ENCODE data around the gene DMC1.

The DMC1 gene

DNA sequence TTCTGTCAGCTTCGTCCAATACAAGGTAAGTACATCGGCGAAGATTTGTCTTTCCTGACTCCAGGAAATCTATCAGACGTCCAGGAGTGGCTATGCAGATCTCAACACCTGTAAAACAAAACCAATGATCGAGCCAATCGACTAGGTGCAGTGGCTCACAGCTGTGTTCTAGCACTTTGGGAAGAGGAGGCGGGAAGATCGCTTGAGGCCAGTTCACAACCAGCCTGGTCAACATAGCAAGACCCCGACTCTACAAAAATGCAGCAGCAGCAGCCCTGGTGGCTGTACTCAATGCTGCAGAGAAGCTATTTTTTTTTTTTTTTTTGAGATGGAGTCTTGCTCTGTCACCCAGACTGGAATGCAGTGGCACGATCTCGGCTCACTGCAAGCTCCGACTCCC is 75.0 kb downstream of the DMC1 start:
- no peak for DNase-seq (ENCODE audit: insufficient read length, low spot score)

DNA sequence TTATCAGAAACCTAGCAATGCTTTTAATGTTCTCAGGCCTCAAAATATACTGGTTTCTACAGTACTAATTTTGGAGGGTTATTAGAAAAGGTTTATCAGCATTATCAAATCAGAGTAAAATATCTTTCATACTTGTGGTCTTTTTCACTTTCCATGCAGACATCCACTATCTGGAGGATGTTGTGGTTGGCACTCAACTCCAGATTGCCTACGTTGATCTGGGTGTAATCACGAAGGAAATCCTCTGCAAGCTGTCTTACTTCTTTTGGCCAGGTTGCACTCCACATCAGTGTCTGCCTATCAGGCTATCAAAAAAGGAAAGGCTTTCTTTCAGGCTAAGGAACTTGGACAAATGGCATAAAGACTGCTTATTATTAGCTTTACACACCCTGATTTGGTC is 75.5 kb downstream of the DMC1 start:
- no peak for DNase-seq (ENCODE audit: insufficient read length, low spot score)
- no peak for FAIRE-seq
- TF ChIP-seq, protein P1, sequence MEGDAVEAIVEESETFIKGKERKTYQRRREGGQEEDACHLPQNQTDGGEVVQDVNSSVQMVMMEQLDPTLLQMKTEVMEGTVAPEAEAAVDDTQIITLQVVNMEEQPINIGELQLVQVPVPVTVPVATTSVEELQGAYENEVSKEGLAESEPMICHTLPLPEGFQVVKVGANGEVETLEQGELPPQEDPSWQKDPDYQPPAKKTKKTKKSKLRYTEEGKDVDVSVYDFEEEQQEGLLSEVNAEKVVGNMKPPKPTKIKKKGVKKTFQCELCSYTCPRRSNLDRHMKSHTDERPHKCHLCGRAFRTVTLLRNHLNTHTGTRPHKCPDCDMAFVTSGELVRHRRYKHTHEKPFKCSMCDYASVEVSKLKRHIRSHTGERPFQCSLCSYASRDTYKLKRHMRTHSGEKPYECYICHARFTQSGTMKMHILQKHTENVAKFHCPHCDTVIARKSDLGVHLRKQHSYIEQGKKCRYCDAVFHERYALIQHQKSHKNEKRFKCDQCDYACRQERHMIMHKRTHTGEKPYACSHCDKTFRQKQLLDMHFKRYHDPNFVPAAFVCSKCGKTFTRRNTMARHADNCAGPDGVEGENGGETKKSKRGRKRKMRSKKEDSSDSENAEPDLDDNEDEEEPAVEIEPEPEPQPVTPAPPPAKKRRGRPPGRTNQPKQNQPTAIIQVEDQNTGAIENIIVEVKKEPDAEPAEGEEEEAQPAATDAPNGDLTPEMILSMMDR (IDR thresholded peaks at IDR 0.05; ENCODE audit: insufficient read depth, missing control alignments): no peak

More for the DNA sequence above, 75.0 kb downstream of the DMC1 start:
- no peak for FAIRE-seq
- TF ChIP-seq, protein P1 (IDR thresholded peaks at IDR 0.05; ENCODE audit: insufficient read depth, missing control alignments): no peak

DNA sequence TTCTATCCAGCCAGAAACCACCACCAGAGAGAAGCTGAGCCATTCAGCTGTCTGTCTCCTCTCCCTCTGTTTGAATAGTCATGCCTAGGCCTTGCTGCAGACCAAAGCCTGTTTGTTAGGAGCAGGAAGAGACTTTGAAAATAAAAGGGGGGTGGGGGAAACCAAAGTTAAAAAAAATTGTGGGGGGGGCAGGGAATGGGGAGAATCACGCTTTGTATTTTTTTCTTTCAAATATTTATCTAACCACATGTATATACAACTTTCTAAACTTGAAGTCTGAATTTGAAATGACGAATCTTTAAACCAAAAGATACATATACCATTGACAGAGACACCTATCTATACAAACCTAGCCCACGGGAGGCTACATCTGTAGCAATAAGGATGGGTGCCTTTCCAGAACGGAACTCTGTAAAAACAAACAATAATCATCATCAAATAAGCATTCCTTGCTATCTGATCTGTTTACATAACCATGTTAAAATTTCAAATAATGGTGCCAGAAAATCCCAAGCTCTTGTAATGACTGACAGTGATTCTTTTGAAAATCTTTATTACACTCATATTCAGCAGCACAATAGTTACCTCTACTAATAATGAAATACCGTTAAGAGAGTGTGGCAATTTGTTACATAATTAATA is 78.2 kb downstream of the DMC1 start:
- DNase-seq (ENCODE audit: insufficient read length, low spot score) (no peak), FAIRE-seq (no peak)
- TF ChIP-seq, protein P1 (IDR thresholded peaks at IDR 0.05; ENCODE audit: insufficient read depth, missing control alignments): no peak

DNA sequence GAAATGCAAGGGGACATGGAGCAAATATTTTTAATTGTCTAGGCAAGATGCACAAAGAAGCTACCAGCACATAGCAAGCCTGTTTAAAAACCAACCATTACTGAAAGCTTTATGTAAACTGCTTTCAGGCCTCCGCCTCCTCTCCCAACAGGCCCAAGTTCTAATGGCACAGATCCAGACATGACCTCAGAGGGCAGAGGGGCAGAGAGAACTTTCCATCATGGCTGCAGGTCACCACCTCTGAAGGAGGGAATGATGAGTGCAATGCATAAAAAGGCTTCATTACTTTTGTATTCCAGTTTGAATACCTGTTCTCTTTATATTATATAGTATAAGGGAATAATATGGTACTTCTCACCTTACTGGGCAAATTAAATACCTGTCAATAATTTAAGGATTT is 79.1 kb downstream of the DMC1 start:
- DNase-seq (ENCODE audit: insufficient read length, low spot score) (no peak), FAIRE-seq (no peak)
- TF ChIP-seq, protein P1 (IDR thresholded peaks at IDR 0.05; ENCODE audit: insufficient read depth, missing control alignments): no peak

DNA sequence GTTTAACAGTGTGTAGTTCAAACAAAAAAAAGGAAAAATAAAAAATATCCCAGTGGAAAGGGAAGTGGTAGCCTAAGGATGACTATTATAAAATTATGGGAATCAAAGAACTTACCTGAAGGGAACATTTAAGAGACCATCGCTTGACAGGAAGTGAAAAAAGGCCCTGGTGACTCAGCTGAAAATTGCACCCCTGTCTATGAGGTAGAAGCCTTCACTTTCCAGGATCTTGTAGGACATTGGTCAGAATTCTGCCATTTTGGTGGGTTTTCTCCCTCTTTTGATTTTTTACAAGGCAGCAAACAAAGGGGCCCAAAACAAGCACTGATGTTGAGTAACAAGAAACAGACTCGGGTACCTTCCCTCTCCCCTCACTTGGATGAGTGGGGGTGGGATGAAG is 79.5 kb downstream of the DMC1 start:
- no peak for DNase-seq (ENCODE audit: insufficient read length, low spot score)
- no peak for FAIRE-seq
- TF ChIP-seq, protein P1 (IDR thresholded peaks at IDR 0.05; ENCODE audit: insufficient read depth, missing control alignments): no peak

DNA sequence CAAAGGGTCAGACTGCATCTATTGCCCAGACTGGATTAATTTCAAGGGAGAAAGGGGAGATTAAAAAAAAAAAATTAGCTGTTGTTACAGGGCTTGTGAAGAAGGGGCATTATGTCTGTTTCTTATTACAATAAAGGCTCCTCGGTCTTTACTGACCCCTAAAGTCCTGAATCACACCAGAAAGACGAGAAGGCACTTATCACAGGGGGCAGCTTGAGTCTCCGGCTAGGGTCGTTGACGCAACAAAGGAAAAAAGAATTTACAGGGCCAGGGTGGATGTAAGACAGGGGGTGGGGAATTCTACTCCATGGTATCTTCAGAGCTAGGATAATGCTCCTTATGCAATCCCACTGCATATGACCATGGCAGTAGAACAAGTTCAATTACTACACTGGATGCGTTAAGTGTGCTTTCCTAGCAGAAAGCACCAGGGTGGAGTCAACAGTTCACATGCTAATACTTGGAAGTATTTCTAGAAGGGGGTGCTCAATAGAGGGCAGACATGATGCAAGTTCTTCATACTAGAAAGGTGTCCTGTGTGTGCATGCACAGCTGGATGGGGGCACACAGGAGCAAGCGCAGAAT is 80.3 kb downstream of the DMC1 start:
- DNase-seq (ENCODE audit: insufficient read length, low spot score) (no peak), FAIRE-seq (no peak)
- TF ChIP-seq, protein P1 (IDR thresholded peaks at IDR 0.05; ENCODE audit: insufficient read depth, missing control alignments): no peak

DNA sequence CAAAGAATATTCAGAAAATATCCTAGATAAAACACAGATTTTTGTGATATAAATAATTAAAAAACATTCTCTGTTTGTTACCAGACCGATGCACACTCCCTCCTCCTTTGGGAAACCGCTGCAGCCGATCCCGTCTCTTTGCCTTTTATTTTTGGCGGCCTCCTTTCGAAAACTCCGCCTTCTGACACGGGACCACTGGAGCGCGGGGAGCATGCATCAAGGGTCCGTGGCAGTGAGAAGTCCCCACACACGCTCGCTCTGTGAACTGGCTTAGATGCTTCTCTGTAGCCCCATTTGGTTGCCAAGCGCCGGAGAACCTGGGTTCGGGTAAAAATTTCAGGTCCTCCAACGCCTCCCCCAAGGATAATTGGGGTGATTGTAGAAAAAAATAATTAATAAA is 80.8 kb downstream of the DMC1 start:
- FAIRE-seq (no peak), DNase-seq (ENCODE audit: insufficient read length, low spot score) (no peak)
- TF ChIP-seq, protein P1 (IDR thresholded peaks at IDR 0.05; ENCODE audit: insufficient read depth, missing control alignments): no peak
